ENCODE data around the gene DNASE2.

The DNASE2 gene

GRCh38 chr19:12834566-12834943 is 46.7 kb downstream of the DNASE2 start, which contains the start of gene RTBDN:
RTBDN (minus strand) TSS chr19:12834579; CDS start chr19:12829979, 4,600 bp downstream.
- H2AFZ ChIP-seq, result peak within 1 kb of the TSS; percentile 96
- H3K36me3 ChIP-seq (ENCODE audit: control insufficient read depth, insufficient read depth, low read length), result no peaks in the 10 kb centered on the region
- H3K4me2 ChIP-seq (ENCODE audit: low read length), result peak within 1 kb of the TSS; percentile 58
- peak within 1 kb of the TSS; percentile 48 for H3K9ac ChIP-seq
- peaks cover 12% of the 10 kb centered on the region for H3K4me1 ChIP-seq
- peak within 1 kb of the TSS; percentile 40 for H3K4me3 ChIP-seq (ENCODE audit: low read depth, low read length)
- TF ChIP-seq CTCF (IDR thresholded peaks at IDR 0.05), result no peak
- H3K79me2 ChIP-seq, result no peaks in the 10 kb centered on the region
- H3K9me3 ChIP-seq (ENCODE audit: control insufficient read depth, low read length), result no peaks in the 10 kb centered on the region
- no peaks in the 10 kb centered on the region for H3K27me3 ChIP-seq (ENCODE audit: control insufficient read depth, insufficient read depth, low read length)
- peak within 1 kb of the TSS; percentile 45 for H3K27ac ChIP-seq

- no peaks in the 10 kb centered on the region for H3K79me2 ChIP-seq
- TF ChIP-seq CTCF (IDR thresholded peaks at IDR 0.05), result no peak
- H3K36me3 ChIP-seq (ENCODE audit: control insufficient read depth, insufficient read depth, low read length), result no peaks in the 10 kb centered on the region
- H2AFZ ChIP-seq, result peak overlapping the region; percentile 96
- peak overlapping the region; percentile 45 for H3K27ac ChIP-seq
- peak overlapping the region; percentile 58 for H3K4me2 ChIP-seq (ENCODE audit: low read length)
- H3K27me3 ChIP-seq (ENCODE audit: control insufficient read depth, insufficient read depth, low read length), result no peaks in the 10 kb centered on the region
- peak overlapping the region; percentile 48 for H3K9ac ChIP-seq
- H3K4me1 ChIP-seq, result peaks cover 12% of the 10 kb centered on the region
- H3K9me3 ChIP-seq (ENCODE audit: control insufficient read depth, low read length), result no peaks in the 10 kb centered on the region
- peak overlapping the region; percentile 40 for H3K4me3 ChIP-seq (ENCODE audit: low read depth, low read length)
Measured at GRCh38 chr19:12833738-12834565, 47.3 kb downstream of the DNASE2 start.

GRCh38 chr19:12833418-12833737 is 47.9 kb downstream of the DNASE2 start:
- H3K27me3 ChIP-seq (ENCODE audit: control insufficient read depth, insufficient read depth, low read length), result no peaks in the 10 kb centered on the region
- H3K36me3 ChIP-seq (ENCODE audit: control insufficient read depth, insufficient read depth, low read length), result no peaks in the 10 kb centered on the region
- H3K4me3 ChIP-seq (ENCODE audit: low read depth, low read length), result no peak overlapping the region
- H3K79me2 ChIP-seq, result no peaks in the 10 kb centered on the region
- no peak overlapping the region for H3K27ac ChIP-seq
- TF ChIP-seq CTCF (IDR thresholded peaks at IDR 0.05), result no peak
- H2AFZ ChIP-seq, result peak overlapping the region; percentile 78
- H3K9me3 ChIP-seq (ENCODE audit: control insufficient read depth, low read length), result no peaks in the 10 kb centered on the region
- no peak overlapping the region for H3K9ac ChIP-seq
- H3K4me2 ChIP-seq (ENCODE audit: low read length), result no peak overlapping the region
- H3K4me1 ChIP-seq, result peaks cover 15% of the 10 kb centered on the region

GRCh38 chr19:12828494-12828893 is 52.8 kb downstream of the DNASE2 start:
- no peak for TF ChIP-seq CTCF (IDR thresholded peaks at IDR 0.05)
- peaks cover 17% of the 10 kb centered on the region for H3K4me1 ChIP-seq
- H3K4me3 ChIP-seq (ENCODE audit: low read depth, low read length), result no peak overlapping the region
- no peaks in the 10 kb centered on the region for H3K36me3 ChIP-seq (ENCODE audit: control insufficient read depth, insufficient read depth, low read length)
- H3K4me2 ChIP-seq (ENCODE audit: low read length), result no peak overlapping the region
- H3K79me2 ChIP-seq, result no peaks in the 10 kb centered on the region
- H3K27ac ChIP-seq, result peak overlapping the region; percentile 46
- no peaks in the 10 kb centered on the region for H3K9me3 ChIP-seq (ENCODE audit: control insufficient read depth, low read length)
- H3K27me3 ChIP-seq (ENCODE audit: control insufficient read depth, insufficient read depth, low read length), result no peaks in the 10 kb centered on the region
- no peak overlapping the region for H3K9ac ChIP-seq
- H2AFZ ChIP-seq, result peak overlapping the region; percentile 86
